Heart right ventricle (tissue), 16 donors: ENCODE results near the gene PCAT6. TPM values are rescaled to one million over a fixed set of nuclear protein-coding genes. Genes with fewer than 3 reads are reported as not detected.
"Not testable (repeated sequence)": the region's sequence is repeated elsewhere in the genome, so short reads cannot be mapped to it uniquely, and the experiment has no call there.

Source experiments
- ATAC-seq, 8 donors: fragments of 200-7000 bp; cut with Tn5 transposase; one replicate each; pipeline ENCODE4 v1.9.1; 2020; ENCODE audit warnings: mild to moderate bottlenecking in 8 of 8, moderate library complexity in 8 of 8, moderate number of reproducible peaks in 1 of 8
- DNase-seq, 2 donors: peaks; one replicate each; pipeline ENCODE4 v3.0.0-alpha.2; 2020
- H3K27ac ChIP-seq, 10 donors: fragments of 200-600 bp; sonication (generic) in 2 of 10; one replicate each; pipeline versions ENCODE4 v1.5.0 to v1.8.0; 2020 to 2022; ENCODE audit warnings: mild to moderate bottlenecking in 3 of 10
- H3K27me3 ChIP-seq, 7 donors: fragments of 200-600 bp; one replicate each; pipeline ENCODE4 v1.8.0; 2021 to 2022; ENCODE audit warnings: mild to moderate bottlenecking in 2 of 7
- H3K36me3 ChIP-seq, 9 donors: fragments of 200-600 bp; sonication (generic) in 1 of 9; one replicate each; pipeline versions ENCODE4 v1.5.0 to v1.8.0; 2020 to 2022; ENCODE audit warnings: mild to moderate bottlenecking in 2 of 9
- H3K4me1 ChIP-seq, 9 donors: fragments of 200-600 bp; sonication (generic) in 1 of 9; one replicate each; pipeline versions ENCODE4 v1.5.0 to v1.8.0; 2020 to 2022; ENCODE audit warnings: mild to moderate bottlenecking in 4 of 9
- H3K4me3 ChIP-seq, 10 donors: fragments of 200-600 bp; sonication (generic) in 2 of 10; one replicate each; pipeline versions ENCODE4 v1.5.0 to v1.8.0; 2020 to 2022; ENCODE audit warnings: mild to moderate bottlenecking in 7 of 10, moderate library complexity in 2 of 10
- H3K9me3 ChIP-seq, 11 donors: fragments of 200-600 bp in 10 of 11; sonication (generic) in 2 of 11; one replicate each; pipeline versions ENCODE4 v1.5.0 to v1.8.0; 2013 to 2022; ENCODE audit warnings: mild to moderate bottlenecking in 2 of 11, control low read depth in 1 of 11, moderate library complexity in 1 of 11
- CTCF ChIP-seq, 9 donors: fragments of 200-600 bp; sonication (generic) in 2 of 9; IDR thresholded peaks; one replicate each; pipeline versions ENCODE4 v1.5.0 to v1.8.0; 2021 to 2022; ENCODE audit warnings: antibody characterized with exemption in 9 of 9, mild to moderate bottlenecking in 5 of 9, moderate library complexity in 1 of 9
- WGBS, 2 donors: extraction: QIAGEN DNeasy Blood & Tissue Kit; methylation state at CpG; one replicate each; pipeline ENCODE4 v1.1.7; 2013; ENCODE audit warnings: inconsistent platforms in 1 of 2; 5-methylcytosine and 5-hydroxymethylcytosine counted together
- intact Hi-C, 10 donors: fragments of 100-400 bp; cut with DNase I; formaldehyde crosslinking; loops; one replicate each; pipeline versions ENCODE4 v1.11.1 to v1.14.2; 2022
- polyA plus RNA-seq, 2 donors: library from polyadenylated mRNA; stranded (reverse); fragments of 200-250 nt; gene quantifications; one replicate each; pipeline ENCODE4 v1.2.3, GENCODE V29; 2013
- total RNA-seq, 10 donors: library from RNA; stranded (reverse); fragmentation: NEBNext Ultra II Directional in 3 of 10; extraction: Animal tissue kit (Norgen Biotek cat#: 25700) in 3 of 10; gene quantifications; one replicate each; pipeline versions ENCODE4 v1.2.1 to v1.2.4, GENCODE V29; 2021 to 2023
- donor health status: Arrhythmogenic right ventricular cardiomyopathy.
- donor health status: ischemic (EF 13 %, LVEDD 7.1; RV severe dilation, severe dysfunction).
- donor health status: healthy with polysubstance abuse.
- donor health status: DM: no; HTN: yes; CAD: no.
- donor health status: DM: no; HTN: no; CAD: no.
- donor health status: ischemic (EF 25% LVEDD 6.9; RV normal size, moderate dysfunction).
- donor health status: ischemic (EF 25% LVEDD 5.7; RV mildly dilated, moderate dysfunction).
- donor health status: healthy.
- donor health status: DM: yes; HTN: yes; CAD: no.
- donor health status: Ischemic cardiomyopathy.
- donor health status: ischemic (EF 35%, LVEDD 5.7; RV mildly dilated, moderate dysfunction).
- donor health status: nonischemic (EF 11% LVEDD 7.7; RV severe dilation, severe dysfunction).
- donor health status: DM: yes; HTN: yes; CAD: no.
- donor health status: PGD.
- donor health status: ischemic (EF 29% LVEDD 5.4; RV normal size, mild dysfunction).
- donor health status: nonischemic (EF 23%, LVEDD 6.1; RV moderate dilation, normal function).

PCAT6 gene
- total and polyA plus RNA-seq, 12 donors, result 0.41 to 2.3 (median 0.81) TPM; not detected in 1

GRCh38 chr1:202821467-202821866 lies 10.7 kb downstream of the PCAT6 start:
- ATAC-seq, result no peak
- WGBS, 2 donors, result 62% methylated on average over 2 of the region's 2 CpGs

GRCh38 chr1:202825748-202826147 lies 15.0 kb downstream of the PCAT6 start:
- TF ChIP-seq CTCF (IDR thresholded peaks at IDR 0.05), result no peak
- Histone ChIP-seq H3K9me3 (no peaks in the 10 kb centered on the region), H3K4me3 (no peak overlapping the region), H3K27me3 (peaks cover 0 to 21% (median 3%) of the 10 kb centered on the region in 7 donors), H3K4me1 (no peaks in the 10 kb centered on the region), H3K36me3 (no peaks in the 10 kb centered on the region), H3K27ac (no peak overlapping the region)
- WGBS, 2 donors, result 69 to 71% methylated on average over 7 of the region's 7 CpGs
- intact Hi-C loops, result no loop called here
- DNase-seq, result no peak
- ATAC-seq, result no peak

More at GRCh38 chr1:202821467-202821866, 10.7 kb downstream of the PCAT6 start:
- no peak for DNase-seq
- H3K4me1 ChIP-seq, result no peaks in the 10 kb centered on the region
- no peaks in the 10 kb centered on the region for H3K9me3 ChIP-seq
- no peak overlapping the region for H3K4me3 ChIP-seq
- intact Hi-C loops, result no loop called here
- no peak overlapping the region for H3K27ac ChIP-seq
- TF ChIP-seq CTCF (IDR thresholded peaks at IDR 0.05), result no peak
- H3K27me3 ChIP-seq, result peaks cover 0 to 21% (median 3%) of the 10 kb centered on the region in 7 donors
- no peaks in the 10 kb centered on the region for H3K36me3 ChIP-seq

- H3K27ac ChIP-seq, H3K4me3 ChIP-seq, H3K36me3 ChIP-seq, intact Hi-C loops, H3K4me1 ChIP-seq, H3K9me3 ChIP-seq, DNase-seq, ATAC-seq: not testable (repeated sequence)
- 95 to 98% methylated on average over 9 of the region's 9 CpGs for WGBS, 2 donors
- peaks cover 0 to 16% (median 3%) of the 10 kb centered on the region in 7 donors for H3K27me3 ChIP-seq
These were observed 18.5 kb downstream of the PCAT6 start for GRCh38 chr1:202829223-202829622.

- DNase-seq (no peak), ATAC-seq (no peak)
- intact Hi-C loops, result no loop called here
- Histone ChIP-seq H3K27me3 (peaks cover 0 to 8% (median 0%) of the 10 kb centered on the region in 7 donors), H3K4me1 (peaks cover 0 to 14% (median 0%) of the 10 kb centered on the region in 9 donors), H3K4me3 (no peak overlapping the region), H3K9me3 (no peaks in the 10 kb centered on the region), H3K36me3 (no peaks in the 10 kb centered on the region), H3K27ac (no peak overlapping the region)
- no peak for TF ChIP-seq CTCF (IDR thresholded peaks at IDR 0.05)
- 88 to 90% methylated on average over 3 of the region's 3 CpGs for WGBS, 2 donors
These were observed 21.2 kb downstream of the PCAT6 start for GRCh38 chr1:202831906-202832305.

- ATAC-seq (no peak), DNase-seq (no peak)
- no peak for TF ChIP-seq CTCF (IDR thresholded peaks at IDR 0.05)
- peaks cover 0 to 22% (median 0%) of the 10 kb centered on the region in 9 donors for H3K4me1 ChIP-seq
- H3K36me3 ChIP-seq, result no peaks in the 10 kb centered on the region
- no peak overlapping the region for H3K27ac ChIP-seq
- H3K4me3 ChIP-seq, result no peak overlapping the region
- WGBS, 2 donors, result 81% methylated on average over 10 of the region's 10 CpGs
- intact Hi-C loops, result no loop called here
- peaks cover 0 to 15% (median 0%) of the 10 kb centered on the region in 7 donors for H3K27me3 ChIP-seq
- no peaks in the 10 kb centered on the region for H3K9me3 ChIP-seq
These were observed 24.2 kb downstream of the PCAT6 start for GRCh38 chr1:202834771-202835547.
